ENCODE results near the gene LRGUK.
"Not testable (repeated sequence)": the region's sequence is repeated elsewhere in the genome, so short reads cannot be mapped to it uniquely, and the experiment has no call there.

The LRGUK gene

GRCh38 chr7:134280508-134280907 lies 153.4 kb downstream of the LRGUK start:
- Histone ChIP-seq H3K9ac (ENCODE audit: low read length) (no peak overlapping the region), H3K27ac (ENCODE audit: low read depth, low read length) (no peak overlapping the region), H3K27me3 (ENCODE audit: control insufficient read depth, insufficient read depth, low read length) (no peaks in the 10 kb centered on the region), H3K36me3 (ENCODE audit: control insufficient read depth, insufficient read depth, low read length) (no peaks in the 10 kb centered on the region), H3K4me3 (ENCODE audit: low read depth, low read length) (no peak overlapping the region), H3K4me1 (ENCODE audit: control insufficient read depth, insufficient read depth, low read length) (peaks cover 6% of the 10 kb centered on the region; the same call in 1 of the 2 replicates), H3K9me3 (ENCODE audit: control insufficient read depth, insufficient read depth, low read depth, low read length) (no peaks in the 10 kb centered on the region)

- Histone ChIP-seq H3K27ac (ENCODE audit: low read depth, low read length) (no peak overlapping the region), H3K9me3 (ENCODE audit: control insufficient read depth, insufficient read depth, low read depth, low read length) (no peaks in the 10 kb centered on the region), H3K9ac (ENCODE audit: low read length) (no peak overlapping the region), H3K4me1 (ENCODE audit: control insufficient read depth, insufficient read depth, low read length) (peaks cover 7% of the 10 kb centered on the region; the same call in 1 of the 2 replicates), H3K4me3 (ENCODE audit: low read depth, low read length) (no peak overlapping the region), H3K27me3 (ENCODE audit: control insufficient read depth, insufficient read depth, low read length) (no peaks in the 10 kb centered on the region), H3K36me3 (ENCODE audit: control insufficient read depth, insufficient read depth, low read length) (no peaks in the 10 kb centered on the region)
Observed at GRCh38 chr7:134284011-134284410, 156.9 kb downstream of the LRGUK start.

- Histone ChIP-seq H3K27me3 (ENCODE audit: control insufficient read depth, insufficient read depth, low read length) (no peaks in the 10 kb centered on the region), H3K4me3 (ENCODE audit: low read depth, low read length) (no peak overlapping the region), H3K36me3 (ENCODE audit: control insufficient read depth, insufficient read depth, low read length) (no peaks in the 10 kb centered on the region), H3K4me1 (ENCODE audit: control insufficient read depth, insufficient read depth, low read length) (peaks cover 7% of the 10 kb centered on the region; the same call in 1 of the 2 replicates), H3K9ac (ENCODE audit: low read length) (no peak overlapping the region), H3K9me3 (ENCODE audit: control insufficient read depth, insufficient read depth, low read depth, low read length) (no peaks in the 10 kb centered on the region), H3K27ac (ENCODE audit: low read depth, low read length) (no peak overlapping the region)
Observed at GRCh38 chr7:134284952-134285351, 157.8 kb downstream of the LRGUK start.

DNA sequence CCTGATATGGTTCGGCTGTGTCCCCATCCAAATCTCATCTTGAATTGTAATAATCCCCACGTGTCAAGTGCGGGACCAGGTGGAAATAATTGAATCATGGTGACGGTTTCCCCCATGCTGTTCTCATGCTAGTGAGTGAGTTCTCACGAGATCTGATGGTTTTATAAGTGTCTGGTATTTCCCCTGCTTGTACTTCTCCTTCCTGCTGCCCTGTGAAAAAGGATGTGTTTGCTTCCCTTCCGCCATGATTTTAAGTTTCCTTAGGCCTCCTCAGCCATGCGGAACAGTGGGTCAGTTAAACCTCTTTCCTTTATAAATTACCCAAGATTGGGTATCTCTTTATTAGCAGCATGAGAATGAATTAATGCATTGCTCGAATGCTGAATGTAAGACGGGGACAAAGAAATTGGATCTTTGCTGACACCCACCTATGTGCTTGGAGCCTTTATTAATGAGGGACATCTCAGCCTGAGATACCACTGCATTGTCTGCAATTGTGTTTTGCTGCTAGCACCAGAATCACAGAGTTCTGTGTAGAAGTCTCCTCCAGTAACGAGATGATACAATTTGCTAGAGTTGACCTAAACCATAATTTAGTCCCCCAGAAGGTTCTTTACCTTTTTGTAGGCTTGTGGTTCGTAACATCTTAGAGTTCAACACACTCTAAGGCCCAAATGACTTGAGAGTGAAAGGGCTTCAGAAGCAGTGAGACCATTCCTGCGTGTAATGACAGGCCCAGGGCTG lies 160.9 kb downstream of the LRGUK start:
- Histone ChIP-seq H3K36me3 (ENCODE audit: control insufficient read depth, insufficient read depth, low read length) (peaks cover 4% of the 10 kb centered on the region), H3K27me3 (ENCODE audit: control insufficient read depth, insufficient read depth, low read length) (no peaks in the 10 kb centered on the region), H3K4me1 (ENCODE audit: control insufficient read depth, insufficient read depth, low read length) (peaks cover 7% of the 10 kb centered on the region; the same call in 1 of the 2 replicates), H3K9me3 (ENCODE audit: control insufficient read depth, insufficient read depth, low read depth, low read length) (no peaks in the 10 kb centered on the region), H3K27ac (ENCODE audit: low read depth, low read length) (no peak overlapping the region), H3K9ac (ENCODE audit: low read length) (no peak overlapping the region), H3K4me3 (ENCODE audit: low read depth, low read length) (no peak overlapping the region)

DNA sequence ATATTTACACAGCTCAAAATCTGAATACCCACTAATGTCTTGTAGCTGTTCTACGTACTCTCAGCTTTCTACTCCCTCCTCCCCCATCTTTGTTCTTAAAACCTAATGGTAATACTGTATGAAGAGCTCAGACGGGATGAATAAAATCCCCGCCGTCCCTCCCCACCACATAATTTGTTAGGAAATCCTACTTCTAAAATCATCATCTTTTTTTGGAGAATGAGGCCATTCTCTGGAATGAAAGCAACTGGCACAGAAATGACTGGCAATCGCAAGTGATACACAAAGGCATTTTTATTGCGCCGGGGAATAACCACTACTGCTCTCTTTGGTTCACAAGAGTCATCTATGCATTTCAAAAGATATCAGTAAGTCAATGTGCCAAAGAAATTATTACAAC lies 162.3 kb downstream of the LRGUK start:
- Histone ChIP-seq H3K4me3 (ENCODE audit: low read depth, low read length) (no peak overlapping the region), H3K4me1 (ENCODE audit: control insufficient read depth, insufficient read depth, low read length) (peaks cover 7% of the 10 kb centered on the region; the same call in 1 of the 2 replicates), H3K9me3 (ENCODE audit: control insufficient read depth, insufficient read depth, low read depth, low read length) (no peaks in the 10 kb centered on the region), H3K9ac (ENCODE audit: low read length) (no peak overlapping the region), H3K27ac (ENCODE audit: low read depth, low read length) (no peak overlapping the region), H3K27me3 (ENCODE audit: control insufficient read depth, insufficient read depth, low read length) (no peaks in the 10 kb centered on the region), H3K36me3 (ENCODE audit: control insufficient read depth, insufficient read depth, low read length) (peaks cover 14% of the 10 kb centered on the region)

GRCh38 chr7:134289841-134290240 lies 162.7 kb downstream of the LRGUK start:
- H3K4me1 ChIP-seq (ENCODE audit: control insufficient read depth, insufficient read depth, low read length): peaks cover 7% of the 10 kb centered on the region; the same call in 1 of the 2 replicates
- H3K27ac ChIP-seq (ENCODE audit: low read depth, low read length): no peak overlapping the region
- peaks cover 18% of the 10 kb centered on the region for H3K36me3 ChIP-seq (ENCODE audit: control insufficient read depth, insufficient read depth, low read length)
- no peaks in the 10 kb centered on the region for H3K27me3 ChIP-seq (ENCODE audit: control insufficient read depth, insufficient read depth, low read length)
- no peak overlapping the region for H3K9ac ChIP-seq (ENCODE audit: low read length)
- no peak overlapping the region for H3K4me3 ChIP-seq (ENCODE audit: low read depth, low read length)
- H3K9me3 ChIP-seq (ENCODE audit: control insufficient read depth, insufficient read depth, low read depth, low read length): no peaks in the 10 kb centered on the region

- H3K4me3 ChIP-seq (ENCODE audit: low read depth, low read length): no peak overlapping the region
- no peak overlapping the region for H3K9ac ChIP-seq (ENCODE audit: low read length)
- peaks cover 7% of the 10 kb centered on the region; the same call in 1 of the 2 replicates for H3K4me1 ChIP-seq (ENCODE audit: control insufficient read depth, insufficient read depth, low read length)
- H3K27ac ChIP-seq (ENCODE audit: low read depth, low read length): no peak overlapping the region
- no peaks in the 10 kb centered on the region for H3K9me3 ChIP-seq (ENCODE audit: control insufficient read depth, insufficient read depth, low read depth, low read length)
- no peaks in the 10 kb centered on the region for H3K27me3 ChIP-seq (ENCODE audit: control insufficient read depth, insufficient read depth, low read length)
- H3K36me3 ChIP-seq (ENCODE audit: control insufficient read depth, insufficient read depth, low read length): peaks cover 22% of the 10 kb centered on the region
Observed at GRCh38 chr7:134290286-134290685, 163.1 kb downstream of the LRGUK start.

- Histone ChIP-seq H3K36me3 (ENCODE audit: control insufficient read depth, insufficient read depth, low read length) (peaks cover 39% of the 10 kb centered on the region), H3K27me3 (ENCODE audit: control insufficient read depth, insufficient read depth, low read length) (no peaks in the 10 kb centered on the region), H3K27ac (ENCODE audit: low read depth, low read length) (no peak overlapping the region), H3K9ac (ENCODE audit: low read length) (no peak overlapping the region), H3K9me3 (ENCODE audit: control insufficient read depth, insufficient read depth, low read depth, low read length) (no peaks in the 10 kb centered on the region), H3K4me3 (ENCODE audit: low read depth, low read length) (no peak overlapping the region), H3K4me1 (ENCODE audit: control insufficient read depth, insufficient read depth, low read length) (peaks cover 7% of the 10 kb centered on the region; the same call in 1 of the 2 replicates)
Observed at GRCh38 chr7:134293002-134293740, 166.0 kb downstream of the LRGUK start.

- H3K9me3 ChIP-seq (ENCODE audit: control insufficient read depth, insufficient read depth, low read depth, low read length); H3K4me3 ChIP-seq (ENCODE audit: low read depth, low read length); H3K27ac ChIP-seq (ENCODE audit: low read depth, low read length); H3K4me1 ChIP-seq (ENCODE audit: control insufficient read depth, insufficient read depth, low read length); H3K9ac ChIP-seq (ENCODE audit: low read length); H3K27me3 ChIP-seq (ENCODE audit: control insufficient read depth, insufficient read depth, low read length): not testable (repeated sequence)
- peaks cover 62% of the 10 kb centered on the region for H3K36me3 ChIP-seq (ENCODE audit: control insufficient read depth, insufficient read depth, low read length)
Observed at GRCh38 chr7:134295982-134296381, 168.8 kb downstream of the LRGUK start.

GRCh38 chr7:134297489-134297888 lies 170.3 kb downstream of the LRGUK start:
- peaks cover 77% of the 10 kb centered on the region for H3K36me3 ChIP-seq (ENCODE audit: control insufficient read depth, insufficient read depth, low read length)

More at GRCh38 chr7:134297489-134297888, 170.3 kb downstream of the LRGUK start:
- H3K4me3 ChIP-seq (ENCODE audit: low read depth, low read length): no peak overlapping the region
- H3K27me3 ChIP-seq (ENCODE audit: control insufficient read depth, insufficient read depth, low read length): no peaks in the 10 kb centered on the region
- no peaks in the 10 kb centered on the region for H3K9me3 ChIP-seq (ENCODE audit: control insufficient read depth, insufficient read depth, low read depth, low read length)
- H3K9ac ChIP-seq (ENCODE audit: low read length): no peak overlapping the region
- H3K4me1 ChIP-seq (ENCODE audit: control insufficient read depth, insufficient read depth, low read length): peaks cover 10% of the 10 kb centered on the region; the same call in 1 of the 2 replicates
- no peak overlapping the region for H3K27ac ChIP-seq (ENCODE audit: low read depth, low read length)

Data from HUES6 (cell line).